ENCODE data around the gene DNAJB12. TPM values are rescaled to one million over a fixed set of nuclear protein-coding genes. Genes with fewer than 3 reads are reported as not detected.

Gene DNAJB12
- total RNA-seq, 1 donor from 2014 or later = 46.1 TPM

DNA sequence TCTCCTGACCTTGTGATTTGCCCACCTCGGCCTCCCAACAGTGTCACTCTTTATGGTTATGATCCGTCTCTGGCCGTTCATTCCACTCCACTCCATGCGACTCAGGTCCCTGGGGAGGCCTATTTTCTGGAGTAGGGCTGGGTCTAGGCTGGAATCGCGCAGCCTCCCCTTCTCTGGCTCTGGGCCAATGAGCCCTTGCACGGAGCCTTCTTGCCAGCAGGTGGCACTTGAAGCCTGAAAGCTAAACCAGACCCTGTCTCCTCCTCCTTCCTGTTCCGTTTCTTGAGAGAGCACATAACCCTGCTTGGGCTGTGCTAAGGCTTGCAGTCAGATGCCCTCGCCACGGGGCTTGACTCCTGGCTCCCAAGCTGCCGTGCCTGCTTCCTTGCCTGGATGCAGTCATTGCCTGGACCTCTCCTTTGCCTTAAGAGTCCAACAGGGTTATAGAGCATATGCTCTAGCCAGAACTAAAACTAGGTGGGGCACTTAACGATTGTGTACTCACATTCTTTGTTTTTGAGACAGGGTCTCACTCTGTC, 9.6 kb upstream of the DNAJB12 start:
- DNase-seq (ENCODE audit: low spot score in 2 of 2) = peak; percentile 68 to 97
- TF ChIP-seq CTCF (IDR thresholded peaks at IDR 0.05) = peak; percentile 85 to 94 (median 92)
- Histone ChIP-seq H3K4me1 (peaks cover 0 to 3% of the 10 kb centered on the region in 2 donors), H3K36me3 (peaks cover 11 to 17% of the 10 kb centered on the region in 2 donors), H3K4me3 (peak overlapping the region; percentile 3 to 47), H3K9me3 (no peaks in the 10 kb centered on the region), H3K27ac (peak overlapping the region; percentile 67 to 74), H3K27me3 (no peaks in the 10 kb centered on the region)
- intact Hi-C loops (cut with DNase I) = loop anchor here (1.0 to 5.0 kb wide), 4 partner anchors 261 to 510 kb away; partner anchors contain the start of gene MCU

GRCh38 chr10:72356987-72357386, 2.3 kb upstream of the DNAJB12 start:
- TF ChIP-seq CTCF (IDR thresholded peaks at IDR 0.05) = no peak
- Histone ChIP-seq H3K9me3 (no peaks in the 10 kb centered on the region), H3K27ac (no peak overlapping the region), H3K4me1 (peaks cover 10 to 14% of the 10 kb centered on the region in 2 donors), H3K36me3 (peaks cover 0 to 8% of the 10 kb centered on the region in 2 donors), H3K4me3 (no peak overlapping the region), H3K27me3 (no peaks in the 10 kb centered on the region)
- DNase-seq (ENCODE audit: low spot score in 2 of 2) = no peak
- intact Hi-C loops (cut with DNase I) = loop anchor here (10.0 kb wide), 1 partner anchor 808 kb away; the partner anchor contains the start of genes ECD and FAM149B1

DNA sequence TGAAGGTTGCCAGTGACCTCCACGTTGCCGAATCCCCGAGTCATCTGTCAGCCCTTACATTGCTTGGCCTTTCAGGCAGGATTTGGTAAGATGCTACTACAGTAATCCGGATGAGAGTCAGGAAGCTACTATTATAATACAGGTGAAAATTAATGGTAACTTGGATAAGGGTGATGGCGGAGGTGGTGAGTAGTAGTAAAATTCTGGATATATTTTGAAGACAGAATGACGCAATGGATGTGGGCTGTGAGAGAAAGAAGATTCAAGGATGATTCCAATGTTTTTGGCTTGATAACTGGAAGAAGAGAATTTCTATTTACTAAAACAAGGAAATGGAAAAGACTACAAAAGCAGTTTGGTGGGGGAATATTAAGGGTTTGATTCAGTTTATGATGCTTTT, 1.4 kb upstream of the DNAJB12 start:
- TF ChIP-seq CTCF (IDR thresholded peaks at IDR 0.05) = no peak
- Histone ChIP-seq H3K27ac (no peak overlapping the region), H3K36me3 (peaks cover 0 to 8% of the 10 kb centered on the region in 2 donors), H3K27me3 (no peaks in the 10 kb centered on the region), H3K4me3 (no peak overlapping the region), H3K4me1 (peaks cover 10 to 14% of the 10 kb centered on the region in 2 donors), H3K9me3 (no peaks in the 10 kb centered on the region)
- no peak for DNase-seq (ENCODE audit: low spot score in 2 of 2)
- intact Hi-C loops (cut with DNase I) = loop anchor here (10.0 kb wide), 1 partner anchor 809 kb away; the partner anchor contains the start of genes ECD and FAM149B1

- H3K4me1 ChIP-seq = peaks cover 10 to 14% of the 10 kb centered on the region in 2 donors
- intact Hi-C loops (cut with DNase I) = loop anchor here (10.0 kb wide), 1 partner anchor 810 kb away; the partner anchor contains the start of genes ECD and FAM149B1
- H3K27ac ChIP-seq = peak overlapping the region; percentile 98
- no peaks in the 10 kb centered on the region for H3K9me3 ChIP-seq
- no peak for DNase-seq (ENCODE audit: low spot score in 2 of 2)
- H3K36me3 ChIP-seq = peaks cover 0 to 16% of the 10 kb centered on the region in 2 donors
- H3K4me3 ChIP-seq = peak overlapping the region; percentile 96
- no peak for TF ChIP-seq CTCF (IDR thresholded peaks at IDR 0.05)
- no peaks in the 10 kb centered on the region for H3K27me3 ChIP-seq
Measured at GRCh38 chr10:72355214-72355555, 466 bp upstream of the DNAJB12 start.

DNA sequence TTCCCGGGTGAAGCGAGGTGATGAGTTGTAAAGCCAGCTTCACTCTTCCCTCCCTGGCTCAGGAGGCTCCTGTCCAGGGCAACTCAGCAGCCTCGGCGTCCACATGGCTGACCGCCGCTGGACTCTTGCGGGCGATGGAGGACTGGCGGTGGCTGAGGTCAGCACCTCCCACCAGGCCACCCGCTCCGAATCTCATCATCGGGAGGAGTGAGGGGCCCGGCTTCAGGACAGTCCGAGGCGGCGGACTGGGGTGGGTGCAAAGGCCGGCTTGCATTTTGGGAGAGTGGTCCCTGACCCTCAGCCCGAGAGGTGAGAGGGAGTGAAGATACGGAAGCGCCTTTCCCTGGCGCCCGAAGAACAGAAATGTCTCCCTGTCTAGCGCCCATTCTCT, 759 bp downstream of the DNAJB12 start:
- TF ChIP-seq CTCF (IDR thresholded peaks at IDR 0.05) = no peak
- H3K27me3 ChIP-seq = no peaks in the 10 kb centered on the region
- no peak for DNase-seq (ENCODE audit: low spot score in 2 of 2)
- H3K27ac ChIP-seq = peak overlapping the region; percentile 98
- peaks cover 10 to 14% of the 10 kb centered on the region in 2 donors for H3K4me1 ChIP-seq
- H3K36me3 ChIP-seq = peaks cover 0 to 21% of the 10 kb centered on the region in 2 donors
- intact Hi-C loops (cut with DNase I) = loop anchor here (10.0 kb wide), 1 partner anchor 811 kb away; the partner anchor contains the start of genes ECD and FAM149B1
- peak overlapping the region; percentile 96 for H3K4me3 ChIP-seq
- no peaks in the 10 kb centered on the region for H3K9me3 ChIP-seq
